ENCODE data around the gene DUS4L.

Gene DUS4L

DNA sequence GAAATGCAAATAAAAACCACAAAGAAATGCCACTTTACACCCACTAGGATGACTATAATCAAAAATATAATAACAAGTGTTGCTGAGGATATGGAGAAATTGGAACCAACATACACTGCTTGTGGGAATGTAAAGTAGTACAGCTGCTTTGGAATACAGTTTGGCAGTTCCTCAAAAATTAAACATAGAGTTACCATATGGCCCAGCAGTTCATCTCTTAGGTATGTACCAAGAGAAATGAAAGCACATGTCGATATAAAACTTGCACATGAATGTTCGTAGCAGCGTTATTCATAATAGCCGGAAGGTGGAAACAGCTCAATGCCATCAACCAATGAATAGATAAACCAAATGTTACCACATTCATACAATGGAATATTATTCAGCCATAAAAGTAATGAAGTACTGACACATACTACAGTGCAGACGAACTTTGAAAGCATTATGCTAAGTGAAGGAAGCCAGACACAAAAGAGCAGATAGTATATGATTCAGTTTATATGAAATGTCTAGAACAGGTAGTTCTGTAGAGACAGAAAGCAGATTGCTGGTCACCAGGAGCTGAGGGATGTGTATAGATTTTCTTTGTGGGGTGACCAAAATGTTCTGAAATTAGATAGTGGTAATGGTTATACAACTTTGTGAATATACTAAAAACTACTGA is 28.7 kb downstream of the DUS4L start:
- Mint-ChIP-seq H3K27ac (no peak overlapping the region), H3K36me3 (ENCODE audit: low read depth) (peaks cover 42% of the 10 kb centered on the region), H3K9me3 (no peaks in the 10 kb centered on the region), H3K4me3 (no peak overlapping the region), H3K4me1 (peaks cover 17% of the 10 kb centered on the region), H3K27me3 (ENCODE audit: low read depth) (no peaks in the 10 kb centered on the region)
- TF ChIP-seq, protein P1, sequence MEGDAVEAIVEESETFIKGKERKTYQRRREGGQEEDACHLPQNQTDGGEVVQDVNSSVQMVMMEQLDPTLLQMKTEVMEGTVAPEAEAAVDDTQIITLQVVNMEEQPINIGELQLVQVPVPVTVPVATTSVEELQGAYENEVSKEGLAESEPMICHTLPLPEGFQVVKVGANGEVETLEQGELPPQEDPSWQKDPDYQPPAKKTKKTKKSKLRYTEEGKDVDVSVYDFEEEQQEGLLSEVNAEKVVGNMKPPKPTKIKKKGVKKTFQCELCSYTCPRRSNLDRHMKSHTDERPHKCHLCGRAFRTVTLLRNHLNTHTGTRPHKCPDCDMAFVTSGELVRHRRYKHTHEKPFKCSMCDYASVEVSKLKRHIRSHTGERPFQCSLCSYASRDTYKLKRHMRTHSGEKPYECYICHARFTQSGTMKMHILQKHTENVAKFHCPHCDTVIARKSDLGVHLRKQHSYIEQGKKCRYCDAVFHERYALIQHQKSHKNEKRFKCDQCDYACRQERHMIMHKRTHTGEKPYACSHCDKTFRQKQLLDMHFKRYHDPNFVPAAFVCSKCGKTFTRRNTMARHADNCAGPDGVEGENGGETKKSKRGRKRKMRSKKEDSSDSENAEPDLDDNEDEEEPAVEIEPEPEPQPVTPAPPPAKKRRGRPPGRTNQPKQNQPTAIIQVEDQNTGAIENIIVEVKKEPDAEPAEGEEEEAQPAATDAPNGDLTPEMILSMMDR (IDR thresholded peaks at IDR 0.05; ENCODE audit: unreplicated experiment in 3 of 3), result no peak

- Mint-ChIP-seq H3K27me3 (ENCODE audit: low read depth) (no peaks in the 10 kb centered on the region), H3K4me1 (peaks cover 17% of the 10 kb centered on the region), H3K27ac (no peak overlapping the region), H3K9me3 (no peaks in the 10 kb centered on the region), H3K36me3 (ENCODE audit: low read depth) (peaks cover 42% of the 10 kb centered on the region), H3K4me3 (no peak overlapping the region)
- TF ChIP-seq, protein P1 (IDR thresholded peaks at IDR 0.05; ENCODE audit: unreplicated experiment in 3 of 3), result no peak
These were observed 29.2 kb downstream of the DUS4L start for GRCh38 chr7:107593025-107593410.

GRCh38 chr7:107594961-107595737 is 31.4 kb downstream of the DUS4L start:
- Mint-ChIP-seq H3K9me3 (no peaks in the 10 kb centered on the region), H3K4me3 (no peak overlapping the region), H3K4me1 (peaks cover 18% of the 10 kb centered on the region), H3K27me3 (ENCODE audit: low read depth) (no peaks in the 10 kb centered on the region), H3K36me3 (ENCODE audit: low read depth) (peaks cover 32% of the 10 kb centered on the region), H3K27ac (peak overlapping the region; percentile 0 to 85 (median 83))
- TF ChIP-seq, protein P1 (IDR thresholded peaks at IDR 0.05; ENCODE audit: unreplicated experiment in 3 of 3), result no peak

GRCh38 chr7:107596881-107597581 is 33.3 kb downstream of the DUS4L start:
- Mint-ChIP-seq H3K36me3 (ENCODE audit: low read depth) (peaks cover 36% of the 10 kb centered on the region), H3K4me3 (no peak overlapping the region), H3K27me3 (ENCODE audit: low read depth) (no peaks in the 10 kb centered on the region), H3K9me3 (no peaks in the 10 kb centered on the region), H3K27ac (peak overlapping the region; percentile 6 to 64 (median 43)), H3K4me1 (peaks cover 22% of the 10 kb centered on the region)
- TF ChIP-seq, protein P1 (IDR thresholded peaks at IDR 0.05; ENCODE audit: unreplicated experiment in 3 of 3), result no peak

DNA sequence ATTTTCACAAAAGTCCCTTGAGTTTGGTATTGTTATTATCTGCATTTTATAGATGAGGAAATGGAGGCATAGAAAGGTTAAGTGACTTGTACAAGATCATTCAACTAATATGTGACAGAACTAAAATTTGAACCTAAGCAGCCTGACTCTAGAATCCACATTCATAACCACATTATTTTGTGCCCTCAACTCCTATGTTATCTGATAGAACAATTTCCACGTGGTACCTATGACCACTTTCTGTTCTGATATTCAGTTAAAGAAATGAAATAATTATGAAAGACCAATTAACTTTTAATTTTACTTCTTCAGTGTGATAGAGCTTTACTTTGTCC is 33.8 kb downstream of the DUS4L start:
- no peaks in the 10 kb centered on the region for H3K9me3 Mint-ChIP-seq
- H3K4me3 Mint-ChIP-seq, result no peak overlapping the region
- H3K4me1 Mint-ChIP-seq, result peaks cover 22% of the 10 kb centered on the region
- peak overlapping the region in 1 of 3 experiments; percentile 43 for H3K27ac Mint-ChIP-seq
- TF ChIP-seq, protein P1 (IDR thresholded peaks at IDR 0.05; ENCODE audit: unreplicated experiment in 3 of 3), result no peak
- H3K27me3 Mint-ChIP-seq (ENCODE audit: low read depth), result no peaks in the 10 kb centered on the region
- peaks cover 36% of the 10 kb centered on the region for H3K36me3 Mint-ChIP-seq (ENCODE audit: low read depth)
